Effector CD8-positive, alpha-beta T cell (primary cell): Measurements from ENCODE around the gene ATP13A3.

Source experiments
- DNase-seq: peaks from one replicate; lab custom pipeline; 2025; lab: John Stamatoyannopoulos, UW

ATP13A3 gene

GRCh38 chr3:194369522-194370279 is 117.1 kb downstream of the ATP13A3 start, which contains the start of gene LRRC15:
TSS of gene LRRC15 (minus strand) at chr3:194369743. CDS start at chr3:194361043, 8,700 bp downstream.
- DNase-seq = no peak

GRCh38 chr3:194368918-194369317 is 117.9 kb downstream of the ATP13A3 start:
- no peak for DNase-seq

GRCh38 chr3:194367992-194368841 is 118.6 kb downstream of the ATP13A3 start:
- DNase-seq = no peak

GRCh38 chr3:194365978-194366490 is 120.8 kb downstream of the ATP13A3 start:
- DNase-seq = no peak

- DNase-seq = no peak
Measured at GRCh38 chr3:194365526-194365925, 121.3 kb downstream of the ATP13A3 start.

- no peak for DNase-seq
Measured at GRCh38 chr3:194364652-194365434, 122.0 kb downstream of the ATP13A3 start.

- no peak for DNase-seq
Measured at GRCh38 chr3:194364314-194364651, 122.5 kb downstream of the ATP13A3 start.

- DNase-seq = no peak
Measured at GRCh38 chr3:194360568-194360967, 126.2 kb downstream of the ATP13A3 start.

GRCh38 chr3:194357681-194358080 is 129.1 kb downstream of the ATP13A3 start:
- DNase-seq = no peak

- no peak for DNase-seq
Measured at GRCh38 chr3:194355379-194355778, 131.4 kb downstream of the ATP13A3 start.

- no peak for DNase-seq
Measured at GRCh38 chr3:194354315-194354714, 132.5 kb downstream of the ATP13A3 start.
